Activated CD8-positive, alpha-beta memory T cell treated with anti-CD3 and anti-CD28 coated beads for 1 hour (primary cell): ENCODE measurements around the gene ADARB2.
"Not testable (repeated sequence)": the region's sequence is repeated elsewhere in the genome, so short reads cannot be mapped to it uniquely, and the experiment has no call there.

Experiments
- DNase-seq, 2 donors: peaks; one replicate each; pipeline ENCODE4 v3.0.0-alpha.2; 2020; ENCODE audit warnings: low read depth in 1 of 2; ENCODE audit errors: extremely low read depth in 1 of 2

Gene ADARB2

GRCh38 chr10:1449572-1450205 lies 287.6 kb downstream of the ADARB2 start:
- no peak for DNase-seq

GRCh38 chr10:1449021-1449420 lies 288.3 kb downstream of the ADARB2 start:
- DNase-seq = no peak

- DNase-seq = no peak
These were observed 288.9 kb downstream of the ADARB2 start for GRCh38 chr10:1448252-1448930.

- DNase-seq = no peak
These were observed 292.5 kb downstream of the ADARB2 start for GRCh38 chr10:1444826-1445225.

GRCh38 chr10:1440897-1441296 lies 296.4 kb downstream of the ADARB2 start:
- no peak for DNase-seq

- DNase-seq = no peak
These were observed 302.2 kb downstream of the ADARB2 start for GRCh38 chr10:1434912-1435692.

GRCh38 chr10:1434202-1434601 lies 303.1 kb downstream of the ADARB2 start:
- DNase-seq = no peak

GRCh38 chr10:1432161-1432560 lies 305.2 kb downstream of the ADARB2 start:
- no peak for DNase-seq

GRCh38 chr10:1431229-1431628 lies 306.1 kb downstream of the ADARB2 start:
- no peak for DNase-seq

- DNase-seq = not testable (repeated sequence)
These were observed 309.7 kb downstream of the ADARB2 start for GRCh38 chr10:1427521-1428186.

- no peak for DNase-seq
These were observed 310.5 kb downstream of the ADARB2 start for GRCh38 chr10:1426786-1427185.

- DNase-seq = no peak
These were observed 311.4 kb downstream of the ADARB2 start for GRCh38 chr10:1425879-1426278.

GRCh38 chr10:1424648-1425047 lies 312.7 kb downstream of the ADARB2 start:
- no peak for DNase-seq

GRCh38 chr10:1423676-1424253 lies 313.6 kb downstream of the ADARB2 start:
- no peak for DNase-seq

- DNase-seq = no peak
These were observed 315.1 kb downstream of the ADARB2 start for GRCh38 chr10:1422275-1422674.

- peak in 1 of 2 donors; percentile 28 for DNase-seq
These were observed 316.5 kb downstream of the ADARB2 start for GRCh38 chr10:1420661-1421362.

- DNase-seq = no peak
These were observed 317.3 kb downstream of the ADARB2 start for GRCh38 chr10:1419796-1420610.

GRCh38 chr10:1418031-1418550 lies 319.2 kb downstream of the ADARB2 start:
- DNase-seq = no peak

GRCh38 chr10:1417574-1417973 lies 319.8 kb downstream of the ADARB2 start:
- DNase-seq = no peak
